Measurements from ENCODE around the gene SURF4. TPM values are rescaled to one million over a fixed set of nuclear protein-coding genes. Genes with fewer than 3 reads are reported as not detected.
"Not testable (repeated sequence)": the region's sequence is repeated elsewhere in the genome, so short reads cannot be mapped to it uniquely, and the experiment has no call there.

Gene SURF4
- total RNA-seq, 1 donor from 2014 or later: 225 TPM

- peak; percentile 97 for ATAC-seq
- DNase-seq (ENCODE audit: low spot score): peak; percentile 95
These were observed 39.7 kb downstream of the SURF4 start, which contains the start of gene SURF6 for GRCh38 chr9:133335924-133336811. Gene SURF6 (minus strand): TSS chr9:133336188. CDS start chr9:133336132, 56 bp downstream.

DNA sequence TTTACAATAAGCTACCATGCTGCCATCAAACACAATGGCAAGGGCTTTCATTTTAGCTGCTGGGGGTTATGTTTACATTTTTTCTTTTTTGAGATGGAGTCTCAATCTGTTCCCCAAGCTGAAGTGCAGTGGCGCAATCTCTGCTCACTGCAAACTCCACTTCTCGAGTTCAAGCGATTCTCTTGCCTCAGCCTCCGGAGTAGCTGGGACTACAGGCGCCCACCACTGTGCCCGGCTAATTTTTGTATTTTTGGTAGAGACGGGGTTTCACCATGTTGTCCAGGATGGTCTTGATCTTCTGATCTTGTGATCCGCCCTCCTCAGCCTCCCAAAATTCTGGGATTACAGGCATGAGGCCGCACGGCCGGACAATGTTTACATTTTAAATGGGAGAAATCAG is 41.0 kb downstream of the SURF4 start:
- ATAC-seq; DNase-seq (ENCODE audit: low spot score): not testable (repeated sequence)

DNA sequence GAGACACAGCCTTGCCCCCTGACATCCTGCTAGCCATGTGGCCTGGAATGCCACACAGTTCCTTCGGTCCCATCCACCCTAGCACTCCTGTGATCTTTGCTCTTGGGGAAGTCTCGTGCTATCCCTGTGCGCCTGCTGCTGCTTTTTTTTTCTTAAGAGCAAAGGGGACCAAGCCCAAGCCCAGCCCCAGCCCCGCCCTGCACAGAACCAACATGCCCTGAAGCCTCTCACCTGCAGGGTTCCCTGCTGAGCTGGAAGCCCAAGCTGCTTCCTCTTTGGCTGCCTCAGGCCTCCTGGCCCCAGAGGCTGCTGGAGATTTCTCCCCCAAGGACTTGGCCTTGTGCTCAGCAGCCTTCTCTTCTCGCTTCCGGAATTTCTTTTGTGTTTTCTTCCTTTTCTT is 41.7 kb downstream of the SURF4 start:
- ATAC-seq (no peak), DNase-seq (ENCODE audit: low spot score) (no peak)

DNA sequence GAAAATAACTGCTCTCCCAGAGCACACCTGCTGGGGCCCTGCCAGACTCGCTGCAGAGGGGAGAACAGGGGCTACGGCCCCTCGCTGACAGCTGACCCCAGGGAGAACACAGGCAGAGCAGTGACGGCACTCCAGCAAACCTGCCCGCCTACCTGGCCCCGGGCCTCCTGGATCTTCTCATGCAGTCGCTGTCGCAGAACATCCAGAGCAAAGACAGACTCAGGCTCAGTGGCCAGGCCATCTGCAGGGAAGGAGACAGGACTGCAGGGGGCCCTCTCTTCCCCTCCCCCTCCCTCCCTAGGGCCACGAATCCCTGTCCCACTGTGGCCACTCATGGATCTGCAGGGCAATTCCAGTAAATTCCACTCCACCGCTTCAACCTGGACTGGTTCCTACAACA is 42.3 kb downstream of the SURF4 start:
- no peak for DNase-seq (ENCODE audit: low spot score)
- no peak for ATAC-seq

DNA sequence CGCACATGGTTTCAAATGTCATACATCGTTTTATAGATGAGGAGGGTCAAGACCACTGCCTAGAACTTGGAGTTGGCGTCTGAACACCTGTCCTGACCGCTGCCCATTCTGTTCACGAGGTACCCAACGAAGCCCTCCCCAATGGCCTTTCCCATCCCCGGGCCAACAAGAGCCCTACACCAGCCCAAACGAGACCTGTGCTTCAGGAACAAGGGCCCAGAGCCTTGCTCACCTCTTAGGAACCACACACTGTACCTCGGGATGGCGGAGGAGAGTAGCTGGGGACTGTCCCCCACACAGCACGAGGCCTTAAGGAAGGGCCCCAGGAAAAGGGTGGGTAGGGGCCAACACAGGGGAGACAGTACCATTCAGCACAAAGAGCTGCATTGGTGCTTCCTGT is 42.8 kb downstream of the SURF4 start:
- no peak for DNase-seq (ENCODE audit: low spot score)
- ATAC-seq: no peak

DNA sequence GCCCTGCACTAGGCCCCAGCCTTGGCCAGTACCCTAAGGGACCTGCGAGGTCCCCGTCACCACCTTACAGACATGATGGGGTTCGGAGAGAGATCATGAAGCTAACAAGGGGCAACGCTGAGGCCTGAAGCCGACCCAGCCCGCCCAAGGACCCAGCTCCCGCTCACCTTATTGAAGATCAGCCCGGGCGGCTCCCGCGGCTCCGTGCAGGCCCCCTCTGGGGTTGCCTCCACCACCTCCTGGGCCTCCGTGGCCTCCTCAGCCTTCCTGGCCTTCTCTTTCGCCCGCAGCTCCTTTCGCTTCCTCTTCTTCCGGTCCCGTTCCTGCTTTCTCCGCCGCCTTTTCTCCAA is 43.5 kb downstream of the SURF4 start:
- no peak for ATAC-seq
- DNase-seq (ENCODE audit: low spot score): no peak

DNA sequence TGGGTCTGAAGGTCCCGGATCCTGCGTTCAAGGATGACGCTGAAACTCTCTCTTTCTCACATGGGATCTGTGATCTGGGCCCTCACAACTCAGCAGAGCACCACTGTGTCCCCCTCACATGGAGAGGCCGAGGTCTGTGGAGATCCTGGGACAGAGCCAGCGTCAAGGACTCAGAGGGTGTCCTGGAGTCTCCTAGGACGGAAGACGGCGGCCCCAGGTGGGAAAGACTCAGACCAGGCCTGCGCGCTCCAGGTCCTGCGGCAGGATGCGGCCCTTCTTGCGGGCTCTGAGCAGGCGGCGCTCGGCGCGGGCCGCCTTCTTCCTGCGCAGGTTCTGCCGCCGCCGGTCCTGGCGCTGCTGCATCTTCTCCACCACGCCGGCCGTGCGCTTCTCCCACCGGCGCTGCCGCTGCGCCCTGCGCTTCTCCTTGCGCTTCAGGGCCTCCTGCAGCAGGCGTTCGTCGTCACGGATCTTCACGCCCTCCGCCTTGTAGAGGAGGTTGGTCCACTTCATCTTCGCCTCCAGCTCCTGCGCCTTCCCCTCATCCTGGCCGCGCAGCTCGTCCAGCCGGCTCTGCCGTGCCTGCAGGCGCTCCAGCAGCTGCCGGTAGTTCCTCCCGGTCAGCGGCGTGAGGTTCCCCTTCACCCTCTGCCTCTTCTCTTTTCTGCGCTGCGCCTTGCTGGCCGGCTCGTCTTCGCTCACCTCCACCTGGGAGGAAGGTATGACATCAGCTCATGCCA is 44.0 kb downstream of the SURF4 start:
- ATAC-seq: no peak
- no peak for DNase-seq (ENCODE audit: low spot score)

DNA sequence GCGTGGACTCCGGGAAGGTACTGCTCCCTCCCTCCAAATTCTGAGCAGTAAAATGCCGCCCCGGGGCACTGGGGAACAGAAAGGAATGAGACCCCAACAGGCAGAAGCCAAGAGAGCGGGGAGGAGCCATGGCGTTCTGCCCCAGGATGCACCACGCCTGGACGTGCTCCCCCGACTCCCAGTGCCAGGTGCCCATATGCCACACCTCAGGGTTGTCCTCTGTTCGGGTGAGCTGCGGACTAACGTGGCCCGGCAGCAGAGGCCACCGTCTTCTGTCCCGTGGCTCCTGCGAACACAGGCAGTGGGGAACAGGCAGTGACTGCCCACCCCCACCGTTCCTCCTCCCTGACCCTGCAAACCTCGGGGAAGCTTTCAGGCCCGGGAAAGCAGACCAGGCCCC is 44.6 kb downstream of the SURF4 start:
- ATAC-seq (no peak), DNase-seq (ENCODE audit: low spot score) (no peak)

DNA sequence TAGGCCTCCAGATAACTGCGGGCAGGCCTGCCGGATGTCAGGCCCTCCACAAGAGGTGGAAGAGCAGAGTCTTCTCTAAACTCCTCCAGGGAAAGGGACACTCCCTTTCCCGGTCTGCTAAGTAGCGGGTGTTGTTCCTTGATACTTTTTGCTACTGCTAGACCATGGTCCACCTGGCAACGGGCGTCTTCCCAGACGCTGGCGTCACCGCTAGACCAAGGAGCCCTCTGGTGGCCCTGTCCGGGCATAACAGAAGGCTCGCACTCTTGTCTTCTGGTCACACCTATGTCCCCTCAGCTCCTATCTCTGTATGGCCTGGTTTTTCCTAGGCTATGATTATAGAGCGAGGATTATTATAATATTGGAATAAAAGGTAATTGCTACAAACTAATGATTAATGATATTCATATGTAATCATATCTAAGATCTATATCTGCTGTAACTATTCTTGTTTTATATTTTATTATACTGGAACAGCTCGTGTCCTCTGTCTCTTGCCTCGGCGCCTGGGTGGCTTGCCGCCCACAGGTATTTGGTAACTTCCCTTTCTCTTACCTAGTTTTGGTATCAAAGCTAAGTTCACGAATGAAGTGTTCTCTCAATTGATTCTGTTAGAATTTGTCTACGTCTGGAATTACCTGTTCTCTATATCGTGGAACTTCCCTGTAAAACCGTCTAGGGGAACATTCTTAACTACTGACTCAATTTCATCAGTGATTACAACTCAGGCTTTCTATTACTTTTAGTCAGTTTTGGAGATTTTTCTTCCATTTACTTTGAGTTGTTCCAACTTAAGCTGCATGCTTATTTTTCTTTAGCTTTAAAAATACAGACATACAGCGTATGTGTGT is 46.3 kb downstream of the SURF4 start:
- not testable (repeated sequence) for DNase-seq (ENCODE audit: low spot score); ATAC-seq

- DNase-seq (ENCODE audit: low spot score): no peak
- ATAC-seq: no peak
These were observed 47.9 kb downstream of the SURF4 start for GRCh38 chr9:133327834-133328484.

GRCh38 chr9:133327021-133327420 is 48.8 kb downstream of the SURF4 start:
- not testable (repeated sequence) for ATAC-seq; DNase-seq (ENCODE audit: low spot score)

GRCh38 chr9:133323991-133324703 is 51.7 kb downstream of the SURF4 start:
- DNase-seq (ENCODE audit: low spot score): no peak
- ATAC-seq: no peak

GRCh38 chr9:133323211-133323610 is 52.6 kb downstream of the SURF4 start:
- ATAC-seq (no peak), DNase-seq (ENCODE audit: low spot score) (no peak)

DNA sequence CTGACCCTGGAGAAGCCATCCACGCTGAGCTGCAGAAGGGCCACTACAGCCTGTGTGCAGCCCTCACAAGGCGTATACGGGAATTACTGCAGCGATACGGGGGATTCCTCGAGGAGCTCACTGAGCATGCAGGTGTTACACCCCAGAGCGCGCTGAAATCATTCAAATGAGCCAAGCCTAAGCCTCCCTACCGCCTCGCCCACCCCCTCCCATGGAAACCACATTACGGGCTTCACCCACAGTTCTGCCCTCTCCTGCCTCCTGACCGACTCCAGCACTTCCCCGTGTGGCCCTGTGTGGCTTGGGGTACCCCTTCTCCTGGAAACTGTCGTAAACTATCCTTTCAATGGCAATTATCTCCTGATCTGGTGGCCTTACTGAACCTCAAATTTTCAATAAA is 53.2 kb downstream of the SURF4 start:
- ATAC-seq (no peak), DNase-seq (ENCODE audit: low spot score) (no peak)

DNA sequence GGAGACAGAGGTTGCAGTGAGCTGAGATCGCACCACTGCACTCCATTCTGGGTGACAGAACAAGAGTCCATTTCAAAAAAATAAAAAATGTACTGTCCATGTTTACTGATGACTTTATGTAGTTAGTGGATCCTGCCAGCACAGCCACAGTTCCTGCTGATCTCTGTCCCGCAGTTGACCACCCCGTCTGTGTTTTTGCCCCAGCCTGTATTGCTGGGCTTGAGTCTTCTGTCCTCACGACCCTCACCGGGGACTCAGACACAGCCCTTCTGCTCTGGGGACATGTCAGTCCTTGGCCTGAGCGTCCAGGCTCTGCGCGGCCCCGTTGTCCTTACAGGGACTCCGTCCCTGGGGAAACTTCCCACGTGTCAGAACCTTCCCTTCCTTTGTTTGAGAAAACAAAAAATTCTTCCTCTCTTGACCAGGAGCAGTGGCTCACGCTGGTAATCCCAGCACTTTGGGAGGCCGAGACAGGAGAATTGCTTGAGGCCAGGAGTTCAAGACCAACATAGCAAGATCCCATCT is 54.4 kb downstream of the SURF4 start:
- ATAC-seq (no peak), DNase-seq (ENCODE audit: low spot score) (peak; percentile 12)

GRCh38 chr9:133320421-133320881 is 55.4 kb downstream of the SURF4 start:
- ATAC-seq (no peak), DNase-seq (ENCODE audit: low spot score) (no peak)

DNA sequence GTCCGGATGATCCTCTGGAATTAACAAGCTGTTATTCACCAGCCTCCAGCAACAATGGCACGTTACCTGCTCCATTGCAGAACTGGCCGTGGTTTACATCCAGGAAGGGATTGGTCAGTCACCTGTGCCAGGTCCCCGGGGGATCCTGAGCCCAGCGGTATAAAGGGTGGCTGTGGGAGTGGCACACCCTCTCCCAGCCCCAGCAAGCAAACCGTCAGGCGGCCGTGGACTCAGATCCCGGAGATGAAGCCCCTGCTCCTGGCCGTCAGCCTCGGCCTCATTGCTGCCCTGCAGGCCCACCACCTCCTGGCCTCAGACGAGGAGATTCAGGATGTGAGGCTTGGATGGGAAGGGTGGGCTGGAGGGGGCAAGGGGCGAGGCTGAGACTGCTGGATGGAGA is 58.3 kb downstream of the SURF4 start:
- DNase-seq (ENCODE audit: low spot score): peak; percentile 24
- not testable (repeated sequence) for ATAC-seq

- ATAC-seq: no peak
- no peak for DNase-seq (ENCODE audit: low spot score)
These were observed 59.9 kb downstream of the SURF4 start for GRCh38 chr9:133315997-133316396.

Measured in left lobe of liver (tissue), 2 donors.